ENCODE measurements around the gene MEGF11. TPM values are rescaled to one million over a fixed set of nuclear protein-coding genes. Genes with fewer than 3 reads are reported as not detected.
"Not testable (repeated sequence)": the region's sequence is repeated elsewhere in the genome, so short reads cannot be mapped to it uniquely, and the experiment has no call there.

Gene MEGF11
- total RNA-seq, 4 donors from 2014 or later: 0.23 to 0.33 TPM; not detected in 2

- Histone ChIP-seq H3K27me3 (no peaks in the 10 kb centered on the region), H3K9me3 (no peaks in the 10 kb centered on the region), H3K4me1 (peaks cover 11 to 37% (median 34%) of the 10 kb centered on the region in 4 donors), H3K36me3 (peaks cover 0 to 3% (median 1%) of the 10 kb centered on the region in 4 donors), H3K4me3 (peak within 1 kb of the TSS; percentile 77 to 96 (median 86)), H3K27ac (replicated peaks in 1 of 4) (peak within 1 kb of the TSS; percentile 92 to 96 (median 94))
- peak; percentile 92 for TF ChIP-seq POLR2A (IDR thresholded peaks at IDR 0.05; ENCODE audit: low read depth)
- no peak for TF ChIP-seq EP300 (IDR thresholded peaks at IDR 0.05)
- peak; percentile 94 to 98 for TF ChIP-seq POLR2AphosphoS5 (IDR thresholded peaks at IDR 0.05)
- peak; percentile 31 to 46 (median 35) for TF ChIP-seq CTCF (IDR thresholded peaks at IDR 0.05)
- peak; percentile 99 for DNase-seq (ENCODE audit: extremely low spot score)
- intact Hi-C loops (cut with DNase I): loop anchor here (2.0 kb wide), 1 partner anchor 77 kb away; the partner anchor contains the start of gene DENND4A
- WGBS: under 1% methylated on average over 49 of the region's 62 CpGs
These were observed 384.2 kb downstream of the MEGF11 start, which contains the start of gene RAB11A for GRCh38 chr15:65869126-65869953. Gene RAB11A, plus strand, starts transcription at chr15:65869491. Its CDS starts 95 bp downstream, at chr15:65869586.

- Histone ChIP-seq H3K4me1 (peaks cover 11 to 37% (median 33%) of the 10 kb centered on the region in 4 donors), H3K27me3 (no peaks in the 10 kb centered on the region), H3K9me3 (no peaks in the 10 kb centered on the region), H3K27ac (replicated peaks in 1 of 4) (peak overlapping the region; percentile 92 to 96 (median 94)), H3K36me3 (no peaks in the 10 kb centered on the region), H3K4me3 (peak overlapping the region; percentile 77 to 96 (median 86))
- no peak for DNase-seq (ENCODE audit: extremely low spot score)
- TF ChIP-seq POLR2AphosphoS5 (IDR thresholded peaks at IDR 0.05) (no peak), CTCF (IDR thresholded peaks at IDR 0.05) (no peak), EP300 (IDR thresholded peaks at IDR 0.05) (no peak), POLR2A (IDR thresholded peaks at IDR 0.05; ENCODE audit: low read depth) (no peak)
- intact Hi-C loops (cut with DNase I): loop anchor here (2.0 kb wide), 1 partner anchor 76 kb away; the partner anchor contains the start of gene DENND4A
- WGBS: 62% methylated on average over 11 of the region's 11 CpGs
These were observed 384.9 kb downstream of the MEGF11 start for GRCh38 chr15:65868546-65869125.

GRCh38 chr15:65867933-65868332, 385.6 kb downstream of the MEGF11 start:
- H3K4me1 ChIP-seq: peaks cover 11 to 33% (median 28%) of the 10 kb centered on the region in 4 donors
- DNase-seq (ENCODE audit: extremely low spot score); H3K4me3 ChIP-seq; H3K36me3 ChIP-seq; H3K9me3 ChIP-seq; H3K27me3 ChIP-seq; H3K27ac ChIP-seq (replicated peaks in 1 of 4): not testable (repeated sequence)
- intact Hi-C loops (cut with DNase I): loop anchor here (2.0 kb wide), 1 partner anchor 75 kb away; the partner anchor contains the start of gene DENND4A
- WGBS: 93% methylated on average over 6 of the region's 6 CpGs

- TF ChIP-seq POLR2A (IDR thresholded peaks at IDR 0.05; ENCODE audit: low read depth) (no peak), EP300 (IDR thresholded peaks at IDR 0.05) (no peak), CTCF (IDR thresholded peaks at IDR 0.05) (no peak), POLR2AphosphoS5 (IDR thresholded peaks at IDR 0.05) (no peak)
- Histone ChIP-seq H3K9me3 (no peaks in the 10 kb centered on the region), H3K27ac (replicated peaks in 1 of 4) (no peak overlapping the region), H3K4me1 (peaks cover 11 to 27% (median 22%) of the 10 kb centered on the region in 4 donors), H3K36me3 (no peaks in the 10 kb centered on the region), H3K27me3 (no peaks in the 10 kb centered on the region), H3K4me3 (no peak overlapping the region)
- intact Hi-C loops (cut with DNase I): no loop called here
- no peak for DNase-seq (ENCODE audit: extremely low spot score)
- 85% methylated on average over 3 of the region's 3 CpGs for WGBS
These were observed 386.3 kb downstream of the MEGF11 start for GRCh38 chr15:65867244-65867643.

GRCh38 chr15:65863106-65863505, 390.4 kb downstream of the MEGF11 start:
- no peak for DNase-seq (ENCODE audit: extremely low spot score)
- H3K4me1 ChIP-seq: no peaks in the 10 kb centered on the region
- no peak overlapping the region for H3K27ac ChIP-seq (replicated peaks in 1 of 4)
- intact Hi-C loops (cut with DNase I): no loop called here
- WGBS: 89% methylated on average over 6 of the region's 6 CpGs
- H3K9me3 ChIP-seq: no peaks in the 10 kb centered on the region
- TF ChIP-seq EP300 (IDR thresholded peaks at IDR 0.05) (no peak), POLR2AphosphoS5 (IDR thresholded peaks at IDR 0.05) (no peak), CTCF (IDR thresholded peaks at IDR 0.05) (no peak), POLR2A (IDR thresholded peaks at IDR 0.05; ENCODE audit: low read depth) (no peak)
- no peaks in the 10 kb centered on the region for H3K27me3 ChIP-seq
- no peak overlapping the region for H3K4me3 ChIP-seq
- no peaks in the 10 kb centered on the region for H3K36me3 ChIP-seq
